SU-DHL-6 (cell line): Measurements from ENCODE around the gene SPSB1.

Experiments used
- EZH2phosphoT487 ChIP-seq: fragments of 200-600 bp; sonication (generic), shearing (Covaris generic); conservative IDR thresholded peaks from 2 replicates; pipeline ENCODE4 v1.6.1; 2018; ENCODE audit warnings: mild to moderate bottlenecking, antibody characterized with exemption, low read length, moderate library complexity, mixed read lengths
- TF ChIP-seq, protein P1 (sequence below): fragments of 200-600 bp; sonication (generic); IDR thresholded peaks from one replicate; pipeline ENCODE4 v1.5.1; 2017; ENCODE audit warnings: antibody characterized with exemption, mild to moderate bottlenecking, low read length, moderate library complexity; ENCODE audit not compliant: insufficient read depth, poor library complexity, severe bottlenecking

DNA sequence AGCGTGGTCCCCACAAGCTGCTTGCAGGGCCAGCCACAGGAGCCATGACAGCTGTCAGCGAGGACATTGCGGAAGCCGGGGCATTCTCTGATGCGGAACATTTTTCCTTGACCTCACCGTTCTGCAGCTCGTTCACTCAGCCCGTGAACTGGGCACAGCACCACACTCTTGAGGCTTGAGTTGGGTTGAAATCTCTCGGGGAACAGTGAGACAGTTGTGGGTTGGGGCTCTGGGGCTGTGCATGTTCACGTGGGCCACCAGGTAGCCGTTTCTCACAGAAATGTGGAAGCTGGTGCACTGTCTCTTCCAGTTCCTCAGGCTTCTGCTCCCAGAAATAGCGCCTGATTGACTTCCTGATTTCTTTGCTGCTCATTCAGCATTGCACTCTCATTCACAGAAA, 69.8 kb downstream of the SPSB1 start:
- TF ChIP-seq, protein P1, sequence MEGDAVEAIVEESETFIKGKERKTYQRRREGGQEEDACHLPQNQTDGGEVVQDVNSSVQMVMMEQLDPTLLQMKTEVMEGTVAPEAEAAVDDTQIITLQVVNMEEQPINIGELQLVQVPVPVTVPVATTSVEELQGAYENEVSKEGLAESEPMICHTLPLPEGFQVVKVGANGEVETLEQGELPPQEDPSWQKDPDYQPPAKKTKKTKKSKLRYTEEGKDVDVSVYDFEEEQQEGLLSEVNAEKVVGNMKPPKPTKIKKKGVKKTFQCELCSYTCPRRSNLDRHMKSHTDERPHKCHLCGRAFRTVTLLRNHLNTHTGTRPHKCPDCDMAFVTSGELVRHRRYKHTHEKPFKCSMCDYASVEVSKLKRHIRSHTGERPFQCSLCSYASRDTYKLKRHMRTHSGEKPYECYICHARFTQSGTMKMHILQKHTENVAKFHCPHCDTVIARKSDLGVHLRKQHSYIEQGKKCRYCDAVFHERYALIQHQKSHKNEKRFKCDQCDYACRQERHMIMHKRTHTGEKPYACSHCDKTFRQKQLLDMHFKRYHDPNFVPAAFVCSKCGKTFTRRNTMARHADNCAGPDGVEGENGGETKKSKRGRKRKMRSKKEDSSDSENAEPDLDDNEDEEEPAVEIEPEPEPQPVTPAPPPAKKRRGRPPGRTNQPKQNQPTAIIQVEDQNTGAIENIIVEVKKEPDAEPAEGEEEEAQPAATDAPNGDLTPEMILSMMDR: no peak
- TF ChIP-seq EZH2phosphoT487: no peak
